GM23338 (cell line): Measurements from ENCODE around the gene RESP18. TPM values are rescaled to one million over a fixed set of nuclear protein-coding genes. Genes with fewer than 3 reads are reported as not detected.

Source experiments
- ATAC-seq: fragments of 200-7000 bp; cut with Tn5 transposase; 3 replicates; pipeline ENCODE4 v1.9.1; 2020
- DNase-seq: peaks from one replicate; pipeline ENCODE4 v3.0.0-alpha.2; 2015; ENCODE audit warnings: low spot score
- H2AFZ ChIP-seq: fragments of 200-600 bp; sonication (generic); 2 replicates; pipeline ENCODE4 v1.8.0; 2016; ENCODE audit warnings: antibody characterized with exemption, mild to moderate bottlenecking, moderate library complexity
- H3F3A ChIP-seq: fragments of 200-600 bp; sonication (generic); replicated peaks from 2 replicates; pipeline ENCODE4 v1.8.0; 2017; ENCODE audit warnings: antibody characterized with exemption, mixed run types, low read depth
- H3K27ac ChIP-seq: fragments of 200-600 bp; sonication (generic); 2 replicates; pipeline ENCODE4 v1.6.1; 2016; ENCODE audit warnings: low read depth
- H3K27me3 ChIP-seq: fragments of 200-600 bp; sonication (generic); 2 replicates; pipeline ENCODE4 v1.8.0; 2016; ENCODE audit warnings: mild to moderate bottlenecking, mixed run types, moderate library complexity; ENCODE audit not compliant: insufficient read depth
- H3K36me3 ChIP-seq: fragments of 200-600 bp; sonication (generic); 2 replicates; pipeline ENCODE4 v1.8.0; 2016; ENCODE audit warnings: mild to moderate bottlenecking; ENCODE audit not compliant: insufficient read depth
- H3K4me1 ChIP-seq: fragments of 200-600 bp; sonication (generic); 2 replicates; pipeline ENCODE4 v1.8.0; 2016; ENCODE audit warnings: mild to moderate bottlenecking, moderate library complexity; ENCODE audit not compliant: insufficient read depth
- H3K4me2 ChIP-seq: fragments of 200-600 bp; sonication (generic); 2 replicates; pipeline ENCODE4 v1.7.1; 2017; ENCODE audit warnings: mixed run types
- H3K4me3 ChIP-seq: fragments of 200-600 bp; sonication (generic); 2 replicates; pipeline ENCODE4 v1.6.1; 2016; ENCODE audit warnings: mixed run types
- H3K79me2 ChIP-seq: fragments of 200-600 bp; sonication (generic); replicated peaks from 2 replicates; pipeline ENCODE4 v1.8.0; 2017; ENCODE audit warnings: mild to moderate bottlenecking; ENCODE audit not compliant: insufficient read depth
- H3K9me2 ChIP-seq: fragments of 200-600 bp; sonication (generic); 2 replicates; pipeline ENCODE4 v1.8.0; 2017; ENCODE audit not compliant: insufficient read depth
- H4K20me1 ChIP-seq: fragments of 200-600 bp; sonication (generic); replicated peaks from 2 replicates; pipeline ENCODE4 v1.8.0; 2017; ENCODE audit warnings: mild to moderate bottlenecking; ENCODE audit not compliant: insufficient read depth
- H3K27ac Mint-ChIP-seq: 2 replicates; pipeline ENCODE4 v1.8.0; 2020; ENCODE audit warnings: inconsistent platforms, mild to moderate bottlenecking, moderate library complexity, mixed read lengths
- H3K27me3 Mint-ChIP-seq: 3 replicates; pipeline ENCODE4 v1.8.0; 2022; ENCODE audit warnings: low read depth, mild to moderate bottlenecking, moderate library complexity, mixed read lengths, inconsistent platforms; ENCODE audit not compliant: insufficient read depth, poor library complexity
- H3K36me3 Mint-ChIP-seq: 3 replicates; pipeline ENCODE4 v1.8.0; 2021; ENCODE audit warnings: low read depth, mild to moderate bottlenecking, inconsistent platforms, moderate library complexity, mixed read lengths
- H3K4me1 Mint-ChIP-seq: 3 replicates; pipeline ENCODE4 v1.8.0; 2020; ENCODE audit warnings: mild to moderate bottlenecking, inconsistent platforms, mixed read lengths
- H3K4me3 Mint-ChIP-seq: 3 replicates; pipeline ENCODE4 v1.8.0; 2021; ENCODE audit warnings: moderate library complexity, mild to moderate bottlenecking, inconsistent platforms, mixed read lengths
- H3K9me3 Mint-ChIP-seq: 3 replicates; pipeline ENCODE4 v1.8.0; 2020; ENCODE audit warnings: moderate library complexity, mild to moderate bottlenecking, inconsistent platforms, mixed read lengths
- REST ChIP-seq: IDR thresholded peaks from one replicate; pipeline ENCODE4 v1.6.1; 2018; ENCODE audit warnings: antibody characterized with exemption; ENCODE audit not compliant: unreplicated experiment
- ZNF462 ChIP-seq: fragments of 250-450 bp; sonication (Bioruptor Pico); IDR thresholded peaks from 2 replicates; pipeline ENCODE4 v1.5.0; 2020; ENCODE audit warnings: mild to moderate bottlenecking, moderate library complexity
- polyA plus RNA-seq: library from polyadenylated mRNA; unstranded; fragments of >200 nt; fragmentation: Nextera tagmentation; extraction: Ambion mirVana; gene quantifications from 2 replicates; pipeline ENCODE4 v1.2.1, GENCODE V29; 2016
- total RNA-seq: library from RNA; depleted of rRNA; stranded (reverse); fragments of >200 nt; shearing (Covaris generic); gene quantifications from 2 replicates; pipeline ENCODE4 v1.2.3, GENCODE V29; 2014

RESP18 gene
- total and polyA plus RNA-seq, 2 experiments from 2014 or later = not detected

- Mint-ChIP-seq H3K27ac (no peak overlapping the region), H3K27me3 (peaks cover 7% of the 10 kb centered on the region), H3K4me3 (peak overlapping the region; percentile 87), H3K9me3 (peaks cover 3% of the 10 kb centered on the region; the same call in 2 of the 3 replicates), H3K4me1 (peaks cover 23% of the 10 kb centered on the region), H3K36me3 (0 out of 3 replicates have a peak, but pooled peaks cover 2% of the 10 kb centered on the region)
- peaks cover 16% of the 10 kb centered on the region for H3K27me3 ChIP-seq
- no peaks in the 10 kb centered on the region for H3K79me2 ChIP-seq
- TF ChIP-seq REST (peak; percentile 97), ZNF462 (CRISPR knock-in tag) (no peak)
- H3K4me1 ChIP-seq = peaks cover 21% of the 10 kb centered on the region
- DNase-seq (peak; percentile 93), ATAC-seq (peak; percentile 84)
- peak overlapping the region; percentile 94 for H2AFZ ChIP-seq
- H3K36me3 ChIP-seq = no peaks in the 10 kb centered on the region
- peak overlapping the region; percentile 84 for H3K4me3 ChIP-seq
- H4K20me1 ChIP-seq = peaks cover 12% of the 10 kb centered on the region
- H3K27ac ChIP-seq = no peak overlapping the region
- H3K9me2 ChIP-seq = no peaks in the 10 kb centered on the region
- peak overlapping the region; percentile 94 for H3K4me2 ChIP-seq
- peaks cover 4% of the 10 kb centered on the region; the same call in 1 of the 2 replicates for H3F3A ChIP-seq
These were observed 24.1 kb downstream of the RESP18 start for GRCh38 chr2:219308142-219309101.
